GM21360 (cell line): Measurements from ENCODE around the gene AGPAT4.
"Not testable (repeated sequence)": the region's sequence is repeated elsewhere in the genome, so short reads cannot be mapped to it uniquely, and the experiment has no call there.

Experiments
- ATAC-seq: cut with Tn5 transposase; IDR thresholded peaks from one replicate; pipeline ENCODE4 v1.9.1; 2021; ENCODE audit warnings: mild to moderate bottlenecking, moderate library complexity; ENCODE audit not compliant: unreplicated experiment

The AGPAT4 gene, protein sequence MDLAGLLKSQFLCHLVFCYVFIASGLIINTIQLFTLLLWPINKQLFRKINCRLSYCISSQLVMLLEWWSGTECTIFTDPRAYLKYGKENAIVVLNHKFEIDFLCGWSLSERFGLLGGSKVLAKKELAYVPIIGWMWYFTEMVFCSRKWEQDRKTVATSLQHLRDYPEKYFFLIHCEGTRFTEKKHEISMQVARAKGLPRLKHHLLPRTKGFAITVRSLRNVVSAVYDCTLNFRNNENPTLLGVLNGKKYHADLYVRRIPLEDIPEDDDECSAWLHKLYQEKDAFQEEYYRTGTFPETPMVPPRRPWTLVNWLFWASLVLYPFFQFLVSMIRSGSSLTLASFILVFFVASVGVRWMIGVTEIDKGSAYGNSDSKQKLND

DNA sequence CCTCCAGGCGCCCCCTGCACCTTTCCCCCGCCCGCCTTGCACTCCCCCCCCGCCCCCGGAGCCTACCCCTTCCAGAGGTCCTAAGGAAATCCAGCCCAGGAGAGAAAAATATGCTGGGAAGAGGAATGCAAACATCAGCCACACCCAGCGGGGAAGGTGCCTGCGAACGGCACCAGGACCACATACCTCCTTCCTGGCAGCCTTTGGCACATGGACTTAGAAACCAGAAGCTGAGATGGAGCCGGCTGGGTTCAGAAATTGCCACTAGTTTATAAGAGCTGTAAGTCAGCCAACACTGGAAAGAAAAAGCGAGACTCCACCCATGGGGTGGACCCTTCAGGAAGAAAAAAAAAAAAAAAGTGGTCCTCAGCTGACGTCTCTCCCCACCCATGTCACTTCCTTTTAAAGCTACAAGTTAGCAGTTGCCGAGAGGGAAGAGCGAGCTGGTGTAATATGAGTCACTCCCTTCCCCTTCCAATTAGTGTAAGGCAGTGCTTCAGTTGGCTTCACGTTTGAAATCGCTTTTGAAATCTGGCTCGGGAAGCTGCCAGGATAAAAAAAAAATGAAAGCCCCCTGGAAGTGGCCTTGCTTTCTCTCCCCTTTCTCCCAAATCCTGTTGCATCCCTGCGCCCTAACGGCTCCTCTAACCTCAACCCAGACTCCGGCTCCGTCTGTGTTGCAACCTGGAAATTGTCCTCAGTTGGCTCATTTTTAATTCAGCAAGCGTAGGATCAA is at the start of gene AGPAT4:
Gene AGPAT4, minus strand, starts transcription at position 310 of the 736 bp plus-strand sequence. CDS start 41,848 bp downstream, outside the sequence.
- ATAC-seq: peak; percentile 97

DNA sequence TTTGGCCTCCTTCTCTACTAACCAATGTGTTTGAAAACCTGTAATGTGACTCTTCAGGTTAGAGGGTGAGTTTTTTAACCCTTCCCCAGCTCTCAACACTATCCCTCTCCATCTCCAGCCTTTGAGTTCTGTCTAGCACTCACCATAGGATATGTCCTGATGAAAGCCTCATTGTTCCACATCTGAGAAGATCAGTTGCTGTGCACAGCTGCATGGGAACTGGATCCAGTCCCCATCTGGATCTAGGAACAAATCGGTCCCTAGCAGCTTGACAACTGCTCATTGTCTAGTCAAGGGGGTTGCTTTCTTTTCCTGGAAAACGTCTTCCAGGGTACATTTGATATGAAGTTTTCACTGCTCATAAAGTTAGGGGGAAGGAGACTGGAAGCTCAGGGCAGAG is 45.4 kb upstream of the AGPAT4 start:
- ATAC-seq: no peak

GRCh38 chr6:161318456-161318855 is 44.6 kb upstream of the AGPAT4 start:
- no peak for ATAC-seq

DNA sequence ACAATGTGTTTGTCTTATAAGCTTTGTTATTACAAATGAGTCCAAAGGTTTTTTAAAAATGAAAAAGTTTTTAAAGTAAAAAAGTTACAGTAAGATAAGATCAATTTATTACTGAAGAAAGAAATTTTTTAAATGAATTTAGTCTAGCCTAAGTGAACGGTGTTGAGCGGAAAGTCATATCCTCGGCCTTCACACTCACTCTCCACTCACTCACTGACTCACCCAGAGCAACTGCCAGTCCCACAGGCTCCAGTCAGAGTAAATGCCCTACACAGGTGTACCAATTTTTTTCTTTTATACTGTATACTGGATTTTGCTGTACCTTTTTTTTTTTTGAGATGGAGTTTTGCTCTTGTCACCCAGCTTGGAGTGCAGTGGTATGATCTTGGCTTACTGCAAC is 42.7 kb upstream of the AGPAT4 start:
- ATAC-seq: no peak

GRCh38 chr6:161315246-161315917 is 41.5 kb upstream of the AGPAT4 start:
- ATAC-seq: not testable (repeated sequence)

DNA sequence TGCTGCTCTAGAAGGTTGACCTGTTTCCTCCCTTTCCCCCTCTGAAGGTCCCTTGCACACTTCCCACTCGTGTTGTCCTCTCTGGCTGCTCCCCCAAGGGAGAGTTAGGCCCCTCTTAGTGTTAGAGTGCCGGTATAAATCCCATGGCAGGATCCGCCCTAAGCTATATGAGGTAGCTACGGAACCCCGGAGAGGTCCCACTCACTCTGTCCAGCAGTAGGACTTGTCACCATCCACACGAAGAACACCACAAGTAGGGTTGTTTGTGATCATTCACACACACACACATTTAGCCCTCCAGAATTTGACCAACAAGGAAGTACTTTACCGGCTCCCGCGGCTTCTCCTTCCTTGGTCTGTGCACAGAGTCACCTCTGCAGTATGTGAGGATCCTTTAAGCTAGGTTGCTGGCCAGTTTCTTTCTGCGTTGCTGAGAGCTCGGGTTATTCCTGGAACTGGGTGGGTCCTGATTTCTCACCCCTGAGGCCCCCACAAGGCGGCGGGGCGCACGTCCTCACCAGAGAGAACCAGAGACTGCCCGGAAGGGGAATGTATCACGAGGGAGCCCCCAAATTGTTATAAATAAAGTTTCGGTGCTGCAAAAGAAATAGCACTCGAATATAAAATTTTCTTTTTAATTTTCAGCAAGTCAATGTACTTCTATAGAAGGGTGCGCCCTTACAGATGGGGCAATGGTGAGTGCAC is 40.8 kb upstream of the AGPAT4 start:
- not testable (repeated sequence) for ATAC-seq

DNA sequence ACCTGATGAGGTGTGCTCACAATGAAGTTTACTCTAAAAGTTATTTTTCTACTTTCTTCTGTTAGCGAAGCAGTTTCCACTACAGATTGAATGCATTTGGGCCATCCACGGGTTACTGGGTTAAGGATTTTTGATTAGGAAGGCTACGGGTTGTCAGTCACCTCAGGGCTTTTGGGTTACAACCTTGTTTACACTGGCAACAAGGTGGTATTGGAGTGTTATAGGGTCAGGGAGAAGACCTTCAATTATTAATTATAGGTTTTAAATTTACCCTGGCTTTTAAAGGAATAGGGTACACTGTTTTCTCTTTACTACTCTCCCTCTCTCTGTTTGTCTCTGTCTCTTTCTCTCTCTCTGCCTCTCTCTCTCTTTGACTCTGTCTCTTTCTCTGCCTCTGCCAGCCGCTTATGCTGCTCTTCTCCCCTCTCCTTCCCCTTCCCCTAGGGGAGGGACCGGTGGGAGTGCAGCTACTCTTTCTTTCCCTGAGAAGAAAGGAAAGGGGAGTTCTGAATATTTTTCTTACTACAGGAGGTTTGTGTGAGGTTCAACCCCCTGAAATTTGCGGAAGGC is 40.2 kb upstream of the AGPAT4 start:
- no peak for ATAC-seq

GRCh38 chr6:161313475-161313874 is 39.6 kb upstream of the AGPAT4 start:
- not testable (repeated sequence) for ATAC-seq

- not testable (repeated sequence) for ATAC-seq
Measured at GRCh38 chr6:161309774-161310173, 35.9 kb upstream of the AGPAT4 start.

DNA sequence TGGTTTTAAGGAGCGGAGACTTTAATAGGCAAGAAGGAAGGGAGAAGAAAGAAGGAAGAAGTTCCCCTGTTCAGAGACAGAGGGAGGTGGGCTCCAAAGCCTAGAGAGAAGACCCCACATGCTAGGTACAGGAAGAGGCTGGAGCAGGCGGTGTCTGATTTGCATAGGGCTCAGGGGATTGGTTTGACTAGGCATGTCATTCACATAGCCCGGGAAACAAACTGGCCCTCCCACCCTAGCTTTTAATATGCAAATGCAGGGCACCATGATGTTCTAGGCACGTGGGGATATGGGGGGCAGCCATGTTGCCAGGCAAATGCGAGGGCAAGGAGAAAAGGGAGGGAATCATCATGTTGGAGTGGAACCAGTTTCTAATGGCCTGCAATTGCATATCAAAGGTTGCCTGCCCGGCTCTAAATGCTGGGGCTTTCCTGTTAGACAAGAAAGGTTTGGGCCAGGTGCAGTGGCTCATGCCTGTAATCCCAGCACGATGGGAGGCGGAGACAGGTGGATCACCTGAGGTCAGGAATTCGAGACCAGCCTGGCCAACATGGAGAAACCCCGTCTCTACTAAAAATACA is 34.3 kb upstream of the AGPAT4 start:
- no peak for ATAC-seq

DNA sequence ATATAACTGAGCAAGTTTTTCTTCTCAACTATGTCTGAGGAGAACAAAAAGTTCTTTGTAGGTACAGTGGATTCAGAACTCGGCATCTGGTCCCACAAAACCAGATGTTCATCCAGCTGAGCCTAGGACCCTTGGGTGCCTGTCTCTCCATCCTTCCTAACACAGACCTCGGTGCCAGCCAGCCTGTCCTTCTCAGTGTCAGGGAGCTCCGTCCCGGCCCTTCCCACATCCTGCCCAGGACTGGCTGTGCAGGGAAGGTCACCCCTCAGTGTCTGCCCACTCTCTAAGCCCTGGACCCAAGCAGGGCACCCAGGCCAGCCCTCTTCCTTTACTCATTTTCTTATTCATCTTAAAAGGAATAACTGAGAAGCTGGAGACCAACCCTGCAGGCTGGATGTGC is 32.0 kb upstream of the AGPAT4 start:
- ATAC-seq: no peak

DNA sequence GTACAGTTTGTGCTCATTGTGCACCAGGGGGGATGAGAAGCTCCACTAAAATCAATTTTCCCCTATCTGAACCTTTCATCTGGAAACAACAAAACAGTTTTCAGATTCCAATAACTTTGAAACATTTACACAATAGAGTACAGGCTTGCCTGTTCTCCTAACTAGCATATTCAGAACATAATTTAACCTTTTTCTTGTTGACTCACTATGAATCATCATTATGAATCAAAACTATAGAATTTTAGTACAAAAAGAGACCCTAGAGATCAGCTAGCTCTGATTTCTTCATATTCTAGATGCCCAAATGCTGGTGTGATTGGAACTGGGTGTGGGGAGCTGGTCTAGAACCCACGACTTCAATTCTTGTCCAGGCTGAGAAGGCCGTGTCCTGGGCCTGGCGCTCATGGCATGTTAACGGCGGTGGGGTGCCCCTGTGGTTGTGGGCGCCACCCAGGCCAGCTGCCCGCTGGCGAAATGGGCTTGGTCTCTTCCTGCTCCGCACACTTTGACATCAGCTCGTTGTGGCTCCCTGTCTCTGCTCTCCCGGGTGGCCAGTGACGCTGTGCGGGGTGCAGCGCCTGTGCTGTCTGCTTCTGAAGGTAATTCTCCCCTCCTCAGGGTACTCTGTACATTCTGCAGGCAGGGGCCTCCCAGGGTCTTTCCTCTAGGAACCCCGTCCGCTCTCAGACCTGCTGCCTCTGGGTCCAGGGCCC is 29.9 kb upstream of the AGPAT4 start:
- ATAC-seq: no peak

- no peak for ATAC-seq
Measured at GRCh38 chr6:161302949-161303348, 29.1 kb upstream of the AGPAT4 start.

- no peak for ATAC-seq
Measured at GRCh38 chr6:161301338-161301737, 27.5 kb upstream of the AGPAT4 start.

DNA sequence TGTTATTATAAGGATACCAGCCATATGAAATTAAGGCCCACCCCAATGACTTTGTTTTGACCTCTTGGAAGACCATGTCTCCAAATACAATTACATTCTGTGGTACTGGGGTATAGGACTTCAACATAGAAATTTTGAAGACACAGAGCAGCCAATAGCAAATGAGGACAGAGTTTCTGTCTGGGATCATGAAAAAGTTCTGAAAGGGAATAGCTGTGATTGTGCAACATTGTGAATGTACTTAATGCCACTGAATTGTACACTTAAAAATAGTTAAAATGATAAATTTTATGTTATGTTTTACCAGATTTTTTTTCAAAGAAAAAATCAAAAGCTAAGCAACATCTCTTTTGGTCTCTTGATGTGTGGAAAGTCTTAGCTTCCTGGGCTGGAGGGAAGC is 27.0 kb upstream of the AGPAT4 start:
- no peak for ATAC-seq

- no peak for ATAC-seq
Measured at GRCh38 chr6:161299726-161300125, 25.9 kb upstream of the AGPAT4 start.

DNA sequence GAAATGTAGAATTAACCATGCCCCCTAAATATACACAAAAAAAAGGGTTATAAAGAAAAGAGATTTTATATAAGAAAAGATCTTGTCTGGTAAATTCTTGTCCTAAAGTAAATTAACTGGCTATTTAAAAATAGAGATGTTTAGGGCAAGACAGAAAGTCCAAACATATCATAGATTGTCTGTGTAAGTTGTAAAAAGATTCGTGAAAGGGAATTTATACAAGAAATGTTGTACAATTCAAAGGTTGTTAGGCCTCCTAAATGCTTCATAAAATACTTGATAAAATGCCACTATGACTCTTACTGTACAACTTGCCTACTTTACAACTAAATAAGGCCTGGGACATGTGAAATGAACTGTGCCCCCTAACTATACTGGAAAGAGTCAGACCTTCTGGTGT is 21.9 kb upstream of the AGPAT4 start:
- no peak for ATAC-seq

DNA sequence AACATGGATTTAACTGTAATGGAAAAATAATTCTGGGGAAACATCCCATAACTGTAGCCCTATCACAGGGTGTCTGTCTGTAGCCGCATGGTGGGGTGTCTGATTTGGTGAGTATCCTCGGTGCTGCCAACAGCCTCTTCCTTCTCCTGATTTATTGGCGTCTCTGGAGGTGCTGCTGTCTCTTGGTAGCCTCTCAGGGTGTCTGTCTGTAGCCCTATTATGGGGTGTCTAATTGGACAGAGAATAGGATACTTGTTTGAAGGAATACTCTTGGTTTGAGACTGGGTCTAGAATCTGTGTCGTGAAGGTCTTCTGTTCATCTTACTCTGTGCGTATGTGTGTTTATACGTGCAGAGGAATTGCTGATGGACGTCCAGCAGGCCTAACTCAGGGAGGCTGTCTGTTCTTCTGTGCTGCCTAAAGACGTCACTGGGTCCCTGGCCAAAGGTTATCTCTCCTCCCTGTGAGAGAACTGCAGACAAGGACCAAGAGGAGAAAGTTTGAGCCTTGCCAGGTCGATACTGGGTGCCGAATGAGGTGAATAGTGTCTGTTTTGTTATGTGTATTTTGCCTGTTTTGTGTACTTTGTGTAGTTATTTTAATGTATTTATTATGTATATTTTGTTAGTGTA is 18.9 kb upstream of the AGPAT4 start:
- ATAC-seq: no peak

DNA sequence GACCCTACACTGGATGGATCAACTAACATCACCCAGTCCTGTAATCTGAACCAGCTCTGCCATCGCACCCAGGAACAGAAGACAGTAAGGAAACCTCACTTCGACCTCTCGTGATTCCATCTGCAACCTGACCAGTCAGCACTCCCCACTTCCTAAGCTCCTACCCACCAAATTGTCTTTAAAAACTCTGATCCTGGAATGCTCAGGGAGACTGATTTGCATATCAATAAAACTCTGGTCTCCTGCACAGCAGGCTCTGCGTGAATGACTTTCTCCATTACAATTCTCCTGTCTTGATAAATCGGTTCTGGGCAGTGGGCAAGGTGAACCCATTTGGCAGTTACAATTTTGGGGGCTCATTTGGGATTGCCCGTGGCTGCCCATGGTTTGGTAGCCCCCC is 18.3 kb upstream of the AGPAT4 start:
- ATAC-seq: no peak
